Mesendoderm (in vitro differentiated cells): ENCODE data around the gene ADRA2B.

Source experiments
- DNase-seq: peaks from one replicate; pipeline ENCODE4 v3.0.0; 2013
- H2AK5ac ChIP-seq: 2 replicates; pipeline ENCODE4 v1.6.1; 2013; ENCODE audit warnings: low read length, inconsistent platforms
- H2BK120ac ChIP-seq: 2 replicates; pipeline ENCODE4 v1.6.1; 2013; ENCODE audit warnings: low read depth, mild to moderate bottlenecking, low read length, moderate library complexity, mixed read lengths
- H2BK15ac ChIP-seq: replicated peaks from 2 replicates; pipeline ENCODE4 v1.6.1; 2013; ENCODE audit warnings: low read depth, mild to moderate bottlenecking, moderate library complexity
- H2BK5ac ChIP-seq: 2 replicates; pipeline ENCODE4 v1.6.1; 2013; ENCODE audit warnings: low read length, inconsistent platforms
- H3K18ac ChIP-seq: 2 replicates; pipeline ENCODE4 v1.6.1; 2013; ENCODE audit warnings: mild to moderate bottlenecking, low read length, mixed read lengths
- H3K23ac ChIP-seq: one replicate; pipeline ENCODE4 v1.6.1; 2013; ENCODE audit warnings: low read length
- H3K27ac ChIP-seq: 2 replicates; pipeline ENCODE4 v1.5.1; 2013; ENCODE audit warnings: low read depth, mild to moderate bottlenecking, inconsistent platforms, low read length, moderate library complexity
- H3K27me3 ChIP-seq: 2 replicates; pipeline ENCODE4 v1.6.1; 2013; ENCODE audit warnings: low read length, control low read depth, mild to moderate bottlenecking, inconsistent platforms; ENCODE audit not compliant: insufficient read depth, poor library complexity
- H3K36me3 ChIP-seq: 2 replicates; pipeline ENCODE4 v1.6.1; 2013; ENCODE audit warnings: low read length, inconsistent platforms; ENCODE audit not compliant: control insufficient read depth, insufficient read depth
- H3K4ac ChIP-seq: one replicate; pipeline ENCODE4 v1.6.1; 2013; ENCODE audit warnings: low read depth, mild to moderate bottlenecking, low read length, moderate library complexity
- H3K4me1 ChIP-seq: 2 replicates; pipeline ENCODE4 v1.6.1; 2013; ENCODE audit warnings: low read depth, low read length, inconsistent platforms; ENCODE audit not compliant: control insufficient read depth
- H3K4me2 ChIP-seq: 2 replicates; pipeline ENCODE4 v1.6.1; 2013; ENCODE audit warnings: low read length
- H3K4me3 ChIP-seq: 2 replicates; pipeline ENCODE4 v1.5.1; 2013; ENCODE audit warnings: mild to moderate bottlenecking, low read length
- H3K56ac ChIP-seq: one replicate; pipeline ENCODE4 v1.6.1; 2013; ENCODE audit warnings: low read length
- H3K79me1 ChIP-seq: 2 replicates; pipeline ENCODE4 v1.6.1; 2013; ENCODE audit warnings: low read length, inconsistent platforms
- H3K79me2 ChIP-seq: 2 replicates; pipeline ENCODE4 v1.6.1; 2013; ENCODE audit warnings: mild to moderate bottlenecking, low read length; ENCODE audit not compliant: control insufficient read depth, insufficient read depth
- H3K9ac ChIP-seq: 2 replicates; pipeline ENCODE4 v1.6.1; 2013; ENCODE audit warnings: low read length, inconsistent platforms
- H4K5ac ChIP-seq: one replicate; pipeline ENCODE4 v1.6.1; 2013; ENCODE audit warnings: low read length
- H4K8ac ChIP-seq: one replicate; pipeline ENCODE4 v1.6.1; 2013; ENCODE audit warnings: low read depth, mild to moderate bottlenecking, control low read depth, low read length, moderate library complexity
- WGBS: extraction: QIAGEN DNeasy Blood & Tissue Kit; methylation state at CpG from one replicate; pipeline ENCODE4 v1.1.7; 2013; ENCODE audit warnings: low lambda C conversion rate, missing lambda C conversion rate; ENCODE audit not compliant: insufficient coverage; ENCODE audit errors: extremely low coverage; 5-methylcytosine and 5-hydroxymethylcytosine counted together

Gene ADRA2B

GRCh38 chr2:96146881-96147592, 30.7 kb upstream of the ADRA2B start:
- no peaks in the 10 kb centered on the region for H3K79me1 ChIP-seq
- H2BK15ac ChIP-seq, result no peak overlapping the region
- no peak overlapping the region for H3K4ac ChIP-seq
- DNase-seq, result peak; percentile 46
- WGBS, result no CpG with 5 or more reads among the region's 9 CpGs
- no peak overlapping the region for H3K18ac ChIP-seq
- no peak overlapping the region for H3K27ac ChIP-seq
- H3K27me3 ChIP-seq, result no peaks in the 10 kb centered on the region
- H3K56ac ChIP-seq, result peak overlapping the region; percentile 56
- H2BK5ac ChIP-seq, result no peak overlapping the region
- H3K36me3 ChIP-seq, result no peaks in the 10 kb centered on the region
- no peak overlapping the region for H3K4me2 ChIP-seq
- H3K4me1 ChIP-seq, result peaks cover 5% of the 10 kb centered on the region
- no peak overlapping the region for H3K4me3 ChIP-seq
- H2BK120ac ChIP-seq, result no peak overlapping the region
- H4K8ac ChIP-seq, result no peak overlapping the region
- no peak overlapping the region for H2AK5ac ChIP-seq
- no peaks in the 10 kb centered on the region for H3K79me2 ChIP-seq
- H4K5ac ChIP-seq, result no peak overlapping the region
- peak overlapping the region; percentile 53 for H3K23ac ChIP-seq
- no peak overlapping the region for H3K9ac ChIP-seq

DNA sequence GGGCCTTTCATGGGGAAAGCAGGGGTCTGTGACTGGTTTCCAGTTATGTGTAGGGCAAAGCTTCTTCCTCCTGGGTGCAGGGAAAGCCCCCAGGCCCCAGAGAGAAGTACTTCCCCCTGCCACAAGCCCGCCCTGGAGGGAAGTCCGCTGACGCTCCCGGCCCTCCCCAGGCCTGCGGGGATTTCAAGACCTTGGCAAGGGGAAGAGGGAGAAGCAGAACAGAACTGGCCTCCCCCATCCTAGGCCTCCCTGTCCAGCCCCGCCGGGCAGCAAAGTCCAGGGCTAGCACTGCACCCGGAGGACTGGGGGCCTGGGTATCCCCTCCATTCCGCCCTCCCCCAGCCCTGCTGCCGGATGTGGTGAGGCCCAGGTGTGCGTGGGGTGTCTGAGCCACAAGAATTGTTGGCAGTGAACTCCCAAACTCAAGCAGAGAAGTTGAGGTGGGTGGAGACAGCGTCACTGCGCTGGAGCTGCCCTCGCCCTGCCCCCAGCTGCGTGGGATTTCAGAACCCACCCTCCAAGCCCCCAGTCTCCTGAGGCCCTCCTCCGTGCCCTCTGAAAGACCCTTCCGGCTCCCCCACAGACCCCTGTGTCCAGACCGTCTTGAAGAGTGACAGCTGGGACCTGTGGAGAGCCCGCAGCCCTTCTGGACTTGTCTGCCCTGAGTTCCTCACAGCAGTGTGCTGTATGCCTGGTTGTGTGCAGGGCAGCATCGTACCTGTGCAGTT, 29.9 kb upstream of the ADRA2B start:
- Histone ChIP-seq H3K79me2 (no peaks in the 10 kb centered on the region), H3K56ac (peak overlapping the region; percentile 56), H3K36me3 (no peaks in the 10 kb centered on the region), H3K23ac (peak overlapping the region; percentile 53), H3K4me1 (peaks cover 5% of the 10 kb centered on the region), H3K4me3 (no peak overlapping the region), H4K5ac (no peak overlapping the region), H2BK15ac (no peak overlapping the region), H4K8ac (no peak overlapping the region), H2BK120ac (no peak overlapping the region), H2AK5ac (no peak overlapping the region), H3K18ac (no peak overlapping the region), H3K79me1 (no peaks in the 10 kb centered on the region), H3K27ac (no peak overlapping the region), H3K4ac (no peak overlapping the region), H3K27me3 (no peaks in the 10 kb centered on the region), H3K4me2 (no peak overlapping the region), H2BK5ac (no peak overlapping the region), H3K9ac (no peak overlapping the region)
- WGBS, result no CpG with 5 or more reads among the region's 20 CpGs
- DNase-seq, result peak; percentile 31

DNA sequence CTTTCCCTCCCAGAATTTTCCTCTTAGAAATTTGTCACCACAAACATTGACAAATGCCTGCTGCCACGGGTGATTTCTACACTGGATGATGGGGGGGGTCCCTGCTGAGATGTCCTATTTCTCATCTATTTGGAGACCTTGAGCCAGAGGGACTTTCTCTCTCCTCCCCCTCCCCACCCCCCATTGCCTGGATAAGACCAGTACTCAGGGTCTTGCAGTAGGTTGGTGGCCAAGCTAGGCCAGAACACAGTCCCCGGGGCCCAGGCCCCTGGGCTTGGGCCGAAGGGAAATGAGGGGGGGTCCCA, 29.4 kb upstream of the ADRA2B start:
- no peaks in the 10 kb centered on the region for H3K36me3 ChIP-seq
- no peak overlapping the region for H2BK15ac ChIP-seq
- no peaks in the 10 kb centered on the region for H3K27me3 ChIP-seq

GRCh38 chr2:96145036-96145847, 28.9 kb upstream of the ADRA2B start, which contains the start of gene DUSP2:
TSS of gene DUSP2 (minus strand) at chr2:96145440. CDS start at chr2:96145354, 86 bp downstream.
- no CpG with 5 or more reads among the region's 94 CpGs for WGBS
- Histone ChIP-seq H4K8ac (no peak within 1 kb of the TSS), H4K5ac (no peak within 1 kb of the TSS), H2AK5ac (no peak within 1 kb of the TSS), H3K79me2 (no peaks in the 10 kb centered on the region), H2BK120ac (no peak within 1 kb of the TSS), H3K18ac (peak within 1 kb of the TSS; percentile 45), H3K56ac (peak within 1 kb of the TSS; percentile 93), H3K9ac (peak within 1 kb of the TSS; percentile 73), H3K27me3 (no peaks in the 10 kb centered on the region), H3K27ac (no peak within 1 kb of the TSS), H3K79me1 (no peaks in the 10 kb centered on the region), H3K23ac (peak within 1 kb of the TSS; percentile 76), H3K4me2 (peak within 1 kb of the TSS; percentile 68), H2BK5ac (no peak within 1 kb of the TSS), H3K4ac (peak within 1 kb of the TSS; percentile 63), H2BK15ac (no peak within 1 kb of the TSS), H3K4me1 (peaks cover 5% of the 10 kb centered on the region), H3K36me3 (no peaks in the 10 kb centered on the region), H3K4me3 (peak within 1 kb of the TSS; percentile 24)
- DNase-seq, result peak; percentile 75

More for the DNA sequence above, 29.4 kb upstream of the ADRA2B start:
- H3K23ac ChIP-seq, result no peak overlapping the region
- H3K79me2 ChIP-seq, result no peaks in the 10 kb centered on the region
- no peak overlapping the region for H2BK5ac ChIP-seq
- H2AK5ac ChIP-seq, result no peak overlapping the region
- peak overlapping the region; percentile 34 for H3K9ac ChIP-seq
- H3K56ac ChIP-seq, result peak overlapping the region; percentile 54
- H3K79me1 ChIP-seq, result no peaks in the 10 kb centered on the region
- H2BK120ac ChIP-seq, result no peak overlapping the region
- H3K4me3 ChIP-seq, result no peak overlapping the region
- H3K27ac ChIP-seq, result no peak overlapping the region
- no CpG with 5 or more reads among the region's 3 CpGs for WGBS
- no peak overlapping the region for H4K5ac ChIP-seq
- H3K4me1 ChIP-seq, result peaks cover 5% of the 10 kb centered on the region
- no peak overlapping the region for H3K18ac ChIP-seq
- no peak overlapping the region for H3K4me2 ChIP-seq
- H4K8ac ChIP-seq, result no peak overlapping the region
- H3K4ac ChIP-seq, result no peak overlapping the region
- peak; percentile 30 for DNase-seq

- Histone ChIP-seq H3K18ac (peak overlapping the region; percentile 45), H3K23ac (peak overlapping the region; percentile 76), H3K4me1 (peaks cover 5% of the 10 kb centered on the region), H2AK5ac (no peak overlapping the region), H3K36me3 (no peaks in the 10 kb centered on the region), H4K8ac (no peak overlapping the region), H3K79me1 (no peaks in the 10 kb centered on the region), H3K56ac (peak overlapping the region; percentile 93), H3K79me2 (no peaks in the 10 kb centered on the region), H2BK120ac (no peak overlapping the region), H3K4ac (peak overlapping the region; percentile 63), H3K4me2 (peak overlapping the region; percentile 68), H3K4me3 (peak overlapping the region; percentile 24), H3K27me3 (no peaks in the 10 kb centered on the region), H2BK5ac (no peak overlapping the region), H2BK15ac (no peak overlapping the region), H3K9ac (peak overlapping the region; percentile 73), H4K5ac (no peak overlapping the region), H3K27ac (no peak overlapping the region)
- WGBS, result no CpG with 5 or more reads among the region's 35 CpGs
- DNase-seq, result peak; percentile 62
These were observed 28.2 kb upstream of the ADRA2B start for GRCh38 chr2:96144481-96145035.
